Measurements from ENCODE around the gene KLF6.

DNA sequence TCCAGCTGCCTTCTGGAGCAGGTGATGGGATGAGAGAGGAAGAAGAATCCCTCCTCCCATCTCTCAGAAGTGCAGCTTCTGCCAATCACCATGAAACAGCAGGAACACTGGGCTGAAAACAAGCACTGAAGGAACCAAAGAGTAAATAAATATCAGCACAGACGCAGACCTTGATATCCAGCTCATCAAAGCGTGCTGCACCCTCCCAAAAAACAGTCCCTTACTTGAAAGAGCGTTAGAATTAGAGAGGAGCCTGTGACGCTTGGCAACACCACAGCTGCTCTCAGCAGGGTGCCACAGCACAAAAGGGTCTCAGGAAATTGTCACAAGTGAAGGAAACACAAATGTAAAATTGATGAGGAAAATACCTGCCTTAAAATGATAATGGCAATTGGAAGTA is 39.5 kb downstream of the KLF6 start:
- no peak for TF ChIP-seq POLR2A (IDR thresholded peaks at IDR 0.05)
- TF ChIP-seq, protein P1, sequence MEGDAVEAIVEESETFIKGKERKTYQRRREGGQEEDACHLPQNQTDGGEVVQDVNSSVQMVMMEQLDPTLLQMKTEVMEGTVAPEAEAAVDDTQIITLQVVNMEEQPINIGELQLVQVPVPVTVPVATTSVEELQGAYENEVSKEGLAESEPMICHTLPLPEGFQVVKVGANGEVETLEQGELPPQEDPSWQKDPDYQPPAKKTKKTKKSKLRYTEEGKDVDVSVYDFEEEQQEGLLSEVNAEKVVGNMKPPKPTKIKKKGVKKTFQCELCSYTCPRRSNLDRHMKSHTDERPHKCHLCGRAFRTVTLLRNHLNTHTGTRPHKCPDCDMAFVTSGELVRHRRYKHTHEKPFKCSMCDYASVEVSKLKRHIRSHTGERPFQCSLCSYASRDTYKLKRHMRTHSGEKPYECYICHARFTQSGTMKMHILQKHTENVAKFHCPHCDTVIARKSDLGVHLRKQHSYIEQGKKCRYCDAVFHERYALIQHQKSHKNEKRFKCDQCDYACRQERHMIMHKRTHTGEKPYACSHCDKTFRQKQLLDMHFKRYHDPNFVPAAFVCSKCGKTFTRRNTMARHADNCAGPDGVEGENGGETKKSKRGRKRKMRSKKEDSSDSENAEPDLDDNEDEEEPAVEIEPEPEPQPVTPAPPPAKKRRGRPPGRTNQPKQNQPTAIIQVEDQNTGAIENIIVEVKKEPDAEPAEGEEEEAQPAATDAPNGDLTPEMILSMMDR (IDR thresholded peaks at IDR 0.05): no peak

Measured in transverse colon (tissue), 3 donors.